GM10248 (cell line): Measurements from ENCODE around the gene CSF3.

Source experiments
- CTCF ChIA-PET: fragments of 300-600 bp; sonication (Branson Sonifier 250); formaldehyde crosslinking; extraction: SDS; loops from one replicate; lab custom pipeline; 2021; ENCODE audit warnings: antibody characterized with exemption; lab: Yijun Ruan, JAX
- POLR2A ChIA-PET: fragments of 350-650 bp; sonication (Branson Sonifier 250); formaldehyde crosslinking; extraction: SDS; loops from one replicate; lab custom pipeline; 2020; ENCODE audit warnings: antibody characterized with exemption; lab: Yijun Ruan, JAX
- DNase-seq: peaks from one replicate; pipeline ENCODE4 v3.0.0; 2012; ENCODE audit errors: extremely low spot score
- CTCF ChIP-seq: IDR thresholded peaks from 2 replicates; pipeline ENCODE4 v1.5.1; 2012; ENCODE audit warnings: mild to moderate bottlenecking, low read depth; ENCODE audit errors: extremely low read depth, missing control alignments, control extremely low read depth

The CSF3 gene

GRCh38 chr17:40026816-40027613 is 11.8 kb downstream of the CSF3 start:
- CTCF ChIA-PET, result interaction anchor here (0.6 to 11.5 kb wide), 63 partner anchors 10 to 478 kb away, joined by 3 to 137 read pairs (median 4); partner anchors contain the start of genes CSF3, MED24, NR1D1 and PSMD3
- peak; percentile 84 for TF ChIP-seq CTCF
- DNase-seq, result peak; percentile 92
- POLR2A ChIA-PET, result no interaction called here

- POLR2A ChIA-PET, result no interaction called here
- DNase-seq, result no peak
- CTCF ChIA-PET, result interaction anchor here (0.6 to 11.5 kb wide), 49 partner anchors 9 to 478 kb away, joined by 3 to 137 read pairs (median 4); partner anchors contain the start of genes CSF3, MED24, NR1D1 and THRA
- no peak for TF ChIP-seq CTCF
These were observed 12.4 kb downstream of the CSF3 start for GRCh38 chr17:40027614-40028012.

- POLR2A ChIA-PET, result no interaction called here
- CTCF ChIA-PET, result interaction anchor here (1.1 to 11.5 kb wide), 16 partner anchors 8 to 478 kb away, joined by 3 to 137 read pairs (median 6); partner anchors contain the start of genes CSF3, MED24 and WIPF2
- DNase-seq, result no peak
- no peak for TF ChIP-seq CTCF
These were observed 13.4 kb downstream of the CSF3 start for GRCh38 chr17:40028595-40028994.

GRCh38 chr17:40031706-40032105 is 16.5 kb downstream of the CSF3 start:
- TF ChIP-seq CTCF, result no peak
- no peak for DNase-seq
- ChIA-PET POLR2A (no interaction called here), CTCF (interaction anchor here (0.9 to 11.5 kb wide), 2 partner anchors 10 to 16 kb away, joined by 3 to 137 read pairs; partner anchors contain the start of gene CSF3)

GRCh38 chr17:40032322-40033320 is 17.4 kb downstream of the CSF3 start:
- CTCF ChIA-PET, result interaction anchor here (1.4 to 11.5 kb wide), 4 partner anchors 17 to 186 kb away, joined by 3 to 137 read pairs (median 4); partner anchors contain the start of genes CSF3 and WIPF2
- POLR2A ChIA-PET, result no interaction called here
- no peak for DNase-seq
- no peak for TF ChIP-seq CTCF

- CTCF ChIA-PET, result interaction anchor here (1.4 to 11.5 kb wide), 4 partner anchors 18 to 185 kb away, joined by 3 to 137 read pairs (median 4); partner anchors contain the start of genes CSF3 and WIPF2
- POLR2A ChIA-PET, result no interaction called here
- no peak for DNase-seq
- TF ChIP-seq CTCF, result no peak
These were observed 18.1 kb downstream of the CSF3 start for GRCh38 chr17:40033339-40033738.
